Breast epithelium (tissue), 4 donors: ENCODE data around the gene POLE3. TPM values are rescaled to one million over a fixed set of nuclear protein-coding genes. Genes with fewer than 3 reads are reported as not detected.

ENCODE experiments used
- DNase-seq, 2 donors: peaks; one replicate each; pipeline ENCODE4 v3.0.0-alpha.2; 2019; ENCODE audit warnings: low spot score in 2 of 2
- H3K27ac ChIP-seq, 2 donors: fragments of 200-600 bp; sonication (generic) in 1 of 2; one replicate each; pipeline ENCODE4 v1.5.1; 2016 to 2019; ENCODE audit warnings: mild to moderate bottlenecking in 1 of 2
- H3K27me3 ChIP-seq, 2 donors: fragments of 200-600 bp; sonication (generic) in 1 of 2; one replicate each; pipeline versions ENCODE4 v1.5.1 to v1.6.0; 2017 to 2019; ENCODE audit warnings: control low read depth in 1 of 2, mild to moderate bottlenecking in 1 of 2
- H3K36me3 ChIP-seq: fragments of 200-600 bp; one replicate; pipeline ENCODE4 v1.5.1; 2019
- H3K4me1 ChIP-seq, 2 donors: fragments of 200-600 bp; sonication (generic); one replicate each; pipeline ENCODE4 v1.5.1; 2016 to 2019; ENCODE audit warnings: control low read depth in 1 of 2
- H3K4me3 ChIP-seq, 3 donors: fragments of 200-600 bp; sonication (generic); 1 replicate in 2 of 3; 2 replicates in 1 of 3; pipeline ENCODE4 v1.5.1; 2016 to 2019; ENCODE audit warnings: mild to moderate bottlenecking in 3 of 3, moderate library complexity in 2 of 3
- H3K9me3 ChIP-seq, 2 donors: fragments of 200-600 bp; sonication (generic) in 1 of 2; one replicate each; pipeline ENCODE4 v1.5.1; 2016 to 2019; ENCODE audit warnings: control low read depth in 1 of 2
- CTCF ChIP-seq, 3 donors: fragments of 450-650 bp; IDR thresholded peaks; one replicate each; pipeline ENCODE4 v1.5.1; 2016 to 2017; ENCODE audit warnings: antibody characterized with exemption in 3 of 3, mild to moderate bottlenecking in 3 of 3, moderate library complexity in 3 of 3
- POLR2A ChIP-seq: fragments of 450-650 bp; IDR thresholded peaks from one replicate; pipeline ENCODE4 v1.6.1; 2016; ENCODE audit warnings: antibody characterized with exemption, mild to moderate bottlenecking, moderate library complexity
- POLR2AphosphoS5 ChIP-seq, 3 donors: sonication (generic); formaldehyde crosslinking; IDR thresholded peaks; one replicate each; pipeline ENCODE4 v1.6.1; 2017; ENCODE audit warnings: antibody characterized with exemption in 3 of 3
- intact Hi-C: fragments of 100-400 bp; cut with DNase I; formaldehyde crosslinking; loops from one replicate; pipeline ENCODE4 v1.15.1; 2023; ENCODE audit warnings: low total_unique reads
- total RNA-seq, 3 donors: library from RNA; depleted of rRNA; stranded (reverse); fragments of >200 nt; gene quantifications; one replicate each; pipeline ENCODE4 v1.1.0, GENCODE V29; 2016

The POLE3 gene
- total RNA-seq, 3 donors from 2014 or later, result 34.2 to 46.1 (median 35.1) TPM

- Histone ChIP-seq H3K27me3 (no peaks in the 10 kb centered on the region), H3K36me3 (no peaks in the 10 kb centered on the region), H3K4me3 (no peak overlapping the region), H3K9me3 (no peaks in the 10 kb centered on the region), H3K27ac (no peak overlapping the region), H3K4me1 (no peaks in the 10 kb centered on the region)
- DNase-seq, result no peak
- intact Hi-C loops, result no loop called here
- TF ChIP-seq CTCF (IDR thresholded peaks at IDR 0.05), result no peak
Observed at GRCh38 chr9:113421726-113422125, 11.3 kb upstream of the POLE3 start.

- intact Hi-C loops, result no loop called here
- TF ChIP-seq CTCF (IDR thresholded peaks at IDR 0.05) (no peak), POLR2A (no peak), POLR2AphosphoS5 (IDR thresholded peaks at IDR 0.05) (no peak)
- H3K4me1 ChIP-seq, result no peaks in the 10 kb centered on the region
- H3K9me3 ChIP-seq, result no peaks in the 10 kb centered on the region
- DNase-seq, result no peak
- H3K27ac ChIP-seq, result no peak overlapping the region
- H3K27me3 ChIP-seq, result no peaks in the 10 kb centered on the region
- H3K4me3 ChIP-seq, result no peak overlapping the region
- no peaks in the 10 kb centered on the region for H3K36me3 ChIP-seq
Observed at GRCh38 chr9:113417370-113417769, 6.9 kb upstream of the POLE3 start.

GRCh38 chr9:113416149-113416721, 5.8 kb upstream of the POLE3 start:
- Histone ChIP-seq H3K9me3 (no peaks in the 10 kb centered on the region), H3K27ac (no peak overlapping the region), H3K36me3 (no peaks in the 10 kb centered on the region), H3K4me3 (no peak overlapping the region), H3K4me1 (no peaks in the 10 kb centered on the region), H3K27me3 (no peaks in the 10 kb centered on the region)
- intact Hi-C loops, result no loop called here
- no peak for TF ChIP-seq CTCF (IDR thresholded peaks at IDR 0.05)
- no peak for TF ChIP-seq POLR2AphosphoS5 (IDR thresholded peaks at IDR 0.05)
- TF ChIP-seq POLR2A, result no peak
- no peak for DNase-seq

GRCh38 chr9:113409883-113410206, 630 bp downstream of the POLE3 start:
- no peaks in the 10 kb centered on the region for H3K36me3 ChIP-seq
- no peak for DNase-seq
- H3K9me3 ChIP-seq, result no peaks in the 10 kb centered on the region
- no peaks in the 10 kb centered on the region for H3K27me3 ChIP-seq
- H3K4me3 ChIP-seq, result peak overlapping the region; percentile 80 to 97 (median 91)
- intact Hi-C loops, result no loop called here
- peak overlapping the region; percentile 99 for H3K27ac ChIP-seq
- H3K4me1 ChIP-seq, result peaks cover 0 to 9% of the 10 kb centered on the region in 2 donors
- TF ChIP-seq POLR2A, result no peak
- no peak for TF ChIP-seq POLR2AphosphoS5 (IDR thresholded peaks at IDR 0.05)
- TF ChIP-seq CTCF (IDR thresholded peaks at IDR 0.05), result no peak

GRCh38 chr9:113409481-113409880, 994 bp downstream of the POLE3 start:
- intact Hi-C loops, result no loop called here
- H3K4me1 ChIP-seq, result peaks cover 0 to 9% of the 10 kb centered on the region in 2 donors
- H3K36me3 ChIP-seq, result no peaks in the 10 kb centered on the region
- peak overlapping the region; percentile 80 to 97 (median 91) for H3K4me3 ChIP-seq
- TF ChIP-seq POLR2AphosphoS5 (IDR thresholded peaks at IDR 0.05) (no peak), POLR2A (no peak), CTCF (IDR thresholded peaks at IDR 0.05) (no peak)
- DNase-seq, result no peak
- peak overlapping the region; percentile 99 for H3K27ac ChIP-seq
- H3K27me3 ChIP-seq, result no peaks in the 10 kb centered on the region
- H3K9me3 ChIP-seq, result no peaks in the 10 kb centered on the region
